GM18858 (cell line): Measurements from ENCODE around the gene LRRC8A.
"Not testable (repeated sequence)": the region's sequence is repeated elsewhere in the genome, so short reads cannot be mapped to it uniquely, and the experiment has no call there.

Experiments
- ATAC-seq: cut with Tn5 transposase; IDR thresholded peaks from one replicate; pipeline ENCODE4 v1.9.1; 2021; ENCODE audit not compliant: unreplicated experiment

The LRRC8A gene

GRCh38 chr9:128920381-128921058, 38.6 kb downstream of the LRRC8A start, which contains the start of gene PHYHD1:
PHYHD1 (plus strand) TSS chr9:128920982; CDS start chr9:128922324, 1,342 bp downstream.
- ATAC-seq: no peak

DNA sequence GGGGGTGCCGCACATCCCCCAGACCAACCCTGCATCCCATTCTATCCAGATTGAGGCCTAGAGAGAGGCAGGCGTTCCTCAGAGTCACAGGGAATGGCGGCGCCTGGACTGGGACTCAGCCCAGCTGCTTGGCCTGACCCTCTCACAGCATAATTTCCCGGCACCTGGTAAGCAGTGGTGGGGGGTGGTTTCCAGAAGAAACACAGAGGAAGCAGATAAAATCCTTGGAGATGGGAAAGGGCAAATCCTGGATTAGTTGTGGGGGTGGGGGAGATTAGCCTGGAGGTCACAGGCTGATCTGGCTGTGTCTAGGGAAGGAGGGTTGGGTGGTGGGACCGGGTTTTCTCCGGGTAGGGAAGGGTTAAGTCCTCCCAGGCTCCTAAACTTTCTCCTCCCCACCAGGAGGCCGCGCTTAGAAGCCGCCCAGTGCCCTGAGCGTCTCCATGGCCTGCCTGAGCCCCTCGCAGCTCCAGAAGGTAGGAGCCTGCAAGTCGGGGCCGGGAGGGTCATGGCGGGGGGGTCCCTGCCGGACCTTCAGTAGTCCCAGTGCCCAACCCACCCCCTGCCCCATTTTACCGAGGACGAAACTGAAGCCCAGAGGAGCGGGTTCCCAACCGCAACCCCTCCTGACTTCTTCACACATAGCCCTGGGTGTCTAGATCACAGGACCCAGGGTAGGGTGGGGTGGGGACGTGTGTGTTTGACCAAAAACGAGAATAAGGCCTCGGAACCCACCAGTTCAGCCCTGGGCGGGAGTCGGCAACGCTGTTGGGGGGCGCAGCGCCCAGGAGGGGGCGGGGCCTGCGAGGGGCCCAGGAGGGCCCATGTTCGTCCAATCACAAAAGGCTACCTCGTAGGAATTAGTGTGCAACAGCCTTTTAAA, 40.2 kb downstream of the LRRC8A start:
- no peak for ATAC-seq

DNA sequence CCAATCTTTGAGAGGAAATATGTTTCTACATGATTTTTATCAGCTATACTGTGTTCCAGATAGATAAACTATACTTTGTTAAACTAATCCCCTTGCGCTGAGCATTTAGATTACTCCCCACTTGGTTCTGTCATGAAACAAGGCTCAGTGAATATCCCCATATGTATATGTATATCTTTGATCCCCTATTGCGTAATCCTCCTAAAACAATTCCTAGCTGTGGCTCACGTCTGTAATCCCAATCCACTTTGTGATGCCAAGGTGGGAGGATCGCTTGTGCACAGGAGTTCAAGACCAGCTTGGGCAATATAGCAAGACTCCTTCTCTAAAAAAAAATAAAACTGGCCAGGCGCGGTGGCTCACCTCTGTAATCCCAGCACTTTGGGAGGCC, 41.6 kb downstream of the LRRC8A start:
- ATAC-seq: no peak

- no peak for ATAC-seq
These were observed 45.9 kb downstream of the LRRC8A start for GRCh38 chr9:128927731-128928411.

- no peak for ATAC-seq
These were observed 46.7 kb downstream of the LRRC8A start for GRCh38 chr9:128928624-128929023.

GRCh38 chr9:128929560-128929959, 47.6 kb downstream of the LRRC8A start:
- ATAC-seq: no peak

DNA sequence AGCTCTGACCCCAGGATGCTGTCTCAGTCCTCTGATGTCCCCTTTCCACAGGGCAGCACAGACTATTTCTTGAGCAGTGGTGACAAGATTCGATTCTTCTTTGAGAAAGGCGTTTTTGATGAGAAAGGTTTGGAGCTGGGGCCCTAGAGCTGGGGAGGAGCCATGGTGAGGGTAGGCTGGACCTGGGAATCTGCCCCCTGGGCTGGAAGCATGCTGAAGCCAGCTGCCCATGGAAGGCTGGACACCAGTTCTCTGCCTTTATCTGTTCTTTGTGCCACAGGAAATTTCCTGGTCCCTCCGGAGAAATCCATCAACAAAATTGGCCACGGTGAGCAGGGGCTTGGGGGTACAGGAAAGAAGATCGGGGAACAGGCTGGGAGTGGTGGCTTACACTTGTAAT, 51.8 kb downstream of the LRRC8A start:
- ATAC-seq: no peak

GRCh38 chr9:128936171-128936865, 54.4 kb downstream of the LRRC8A start:
- ATAC-seq: no peak

GRCh38 chr9:128937310-128938165, 55.6 kb downstream of the LRRC8A start:
- ATAC-seq: no peak

DNA sequence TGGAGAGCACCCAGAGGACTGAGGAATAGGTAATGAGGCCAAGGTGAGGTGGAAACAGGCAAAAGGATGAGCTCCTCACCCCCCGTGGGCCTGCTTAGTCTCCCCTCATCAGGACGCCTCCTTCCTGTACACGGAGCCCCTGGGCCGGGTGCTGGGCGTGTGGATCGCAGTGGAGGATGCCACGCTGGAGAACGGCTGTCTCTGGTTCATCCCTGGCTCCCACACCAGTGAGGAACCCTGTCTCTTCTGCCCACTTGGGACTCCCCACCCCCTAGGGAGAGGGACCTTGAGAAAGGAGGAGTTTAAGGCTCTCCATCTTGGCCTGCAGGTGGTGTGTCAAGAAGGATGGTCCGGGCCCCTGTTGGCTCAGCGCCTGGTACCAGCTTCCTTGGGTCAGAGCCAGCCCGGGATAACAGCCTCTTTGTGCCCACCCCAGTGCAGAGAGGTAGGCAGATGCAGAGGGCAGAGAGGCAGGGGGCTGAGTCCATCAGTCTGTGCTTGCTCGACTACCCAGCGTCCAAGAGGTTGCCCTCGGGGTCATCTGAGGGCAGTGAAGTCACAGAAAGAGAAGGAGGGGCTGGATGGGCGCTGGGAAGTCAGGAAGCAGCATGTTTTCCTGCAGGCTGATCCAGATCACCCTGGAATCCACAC, 58.5 kb downstream of the LRRC8A start:
- no peak for ATAC-seq

- ATAC-seq: no peak
These were observed 59.2 kb downstream of the LRRC8A start for GRCh38 chr9:128940946-128941755.

- no peak for ATAC-seq
These were observed 62.1 kb downstream of the LRRC8A start for GRCh38 chr9:128943832-128944620.

DNA sequence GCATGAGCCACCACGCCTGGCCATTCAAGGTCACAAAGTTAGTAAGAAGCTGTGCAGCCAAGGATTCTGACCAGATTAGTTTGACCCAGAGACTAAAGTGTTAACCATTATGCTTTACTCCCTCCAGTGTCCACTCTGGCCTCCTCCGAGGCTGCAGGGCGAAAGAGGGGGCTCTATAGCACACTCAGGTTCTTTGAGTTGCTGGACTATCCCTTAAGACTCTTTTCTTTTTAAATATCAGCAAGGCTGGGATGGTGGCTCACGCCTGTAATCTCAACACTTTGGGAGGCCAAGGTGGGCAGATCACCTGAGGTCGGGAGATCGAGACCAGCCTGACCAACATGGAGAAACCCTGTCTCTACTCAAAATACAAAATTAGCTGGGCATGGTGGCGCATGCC, 63.0 kb downstream of the LRRC8A start:
- not testable (repeated sequence) for ATAC-seq

DNA sequence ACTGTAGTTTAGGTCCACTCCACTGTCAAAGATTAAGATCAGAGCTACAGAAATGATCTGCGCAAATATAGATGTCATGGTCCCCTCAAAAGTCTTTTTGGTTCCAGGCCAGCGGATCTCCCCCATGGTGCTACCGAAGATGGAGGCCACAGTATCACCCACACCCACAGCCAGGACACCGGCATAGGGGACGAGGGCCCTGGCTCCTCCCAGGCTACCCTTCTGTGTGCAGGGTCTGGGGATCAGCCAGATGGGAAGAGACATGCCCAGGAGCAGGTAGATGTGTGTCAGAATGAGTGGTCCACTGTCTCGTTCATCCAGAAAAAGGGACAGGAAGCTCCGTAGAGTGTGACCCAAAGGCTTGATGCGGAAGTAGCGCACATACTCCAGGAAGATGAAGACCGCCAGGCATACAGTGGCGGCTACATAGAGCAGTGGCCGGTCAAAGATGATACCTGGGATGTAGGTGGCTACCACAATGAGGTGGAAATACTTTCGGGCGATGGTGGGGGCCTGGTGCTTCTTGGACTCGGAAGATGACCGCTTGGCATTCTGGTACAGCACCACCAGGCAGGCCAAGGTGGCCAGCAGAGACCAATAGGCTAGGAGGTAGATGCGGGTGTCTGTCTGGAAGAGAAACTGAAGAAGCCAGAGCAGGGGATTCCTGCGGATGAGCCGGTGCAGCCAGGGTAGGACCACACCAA, 64.0 kb downstream of the LRRC8A start:
- ATAC-seq: no peak

DNA sequence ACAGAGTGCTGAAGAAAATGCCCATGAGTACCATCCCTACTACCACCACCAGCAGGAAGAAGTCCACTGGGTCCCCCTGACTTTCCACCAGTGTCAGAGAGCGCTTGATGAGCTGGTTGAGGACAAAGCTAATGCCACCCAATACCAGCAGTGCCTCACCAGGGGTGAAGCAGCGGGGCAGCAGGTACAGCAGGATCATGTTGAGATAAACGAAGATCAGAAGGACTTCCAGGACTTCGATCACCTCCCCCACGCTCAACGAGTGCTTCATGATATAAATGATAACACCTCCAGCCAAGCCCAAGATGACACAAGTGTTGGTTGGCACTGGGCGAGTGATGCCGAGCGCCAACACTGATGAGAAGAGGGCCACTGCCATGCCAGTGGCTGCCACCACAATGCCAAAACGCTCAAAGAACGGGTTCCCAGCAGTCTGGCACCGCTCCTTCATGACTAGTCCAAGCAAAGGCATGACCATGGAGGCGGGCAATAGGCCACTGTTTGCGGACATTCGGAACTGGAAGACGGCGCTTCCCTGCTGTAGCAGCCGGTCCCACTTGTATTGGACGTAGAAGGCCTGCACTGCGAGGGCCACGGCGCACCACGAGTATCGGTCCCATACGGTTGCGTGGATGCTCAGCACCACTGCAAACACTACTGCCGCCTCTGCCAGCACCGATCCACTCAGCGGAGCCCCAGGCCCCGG, 64.8 kb downstream of the LRRC8A start:
- no peak for ATAC-seq

DNA sequence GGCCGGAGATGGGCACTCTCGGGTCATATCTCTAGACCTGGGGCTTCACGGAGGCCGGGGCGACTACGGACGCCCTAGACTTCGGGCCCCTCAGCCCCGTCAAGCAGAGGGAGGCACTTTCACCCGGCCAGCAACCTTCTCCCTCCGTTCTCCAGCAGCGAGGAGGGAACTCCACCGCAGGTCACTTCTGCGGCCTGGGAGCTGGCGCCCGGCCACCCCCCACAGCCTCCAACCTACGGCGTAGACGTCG, 65.3 kb downstream of the LRRC8A start:
- ATAC-seq: no peak
